Fibroblast of mammary gland (primary cell): ENCODE results near the gene GFI1B.

Experiments used
- DNase-seq: peaks from one replicate; pipeline ENCODE4 v3.0.0-alpha.2; 2010; ENCODE audit warnings: low read depth
- H3K4me3 ChIP-seq: 2 replicates; pipeline ENCODE4 v1.5.1; 2011; ENCODE audit warnings: low read depth, mild to moderate bottlenecking, low read length, moderate library complexity; ENCODE audit not compliant: control insufficient read depth
- CTCF ChIP-seq: conservative IDR thresholded peaks from 2 replicates; pipeline ENCODE4 v1.5.1; 2011; ENCODE audit warnings: low read depth, low read length, inconsistent platforms; ENCODE audit not compliant: control insufficient read depth, insufficient read depth

Gene GFI1B

GRCh38 chr9:132980157-132980556 is 1.7 kb downstream of the GFI1B start:
- H3K4me3 ChIP-seq: no peak overlapping the region
- no peak for TF ChIP-seq CTCF
- DNase-seq: no peak

GRCh38 chr9:132982458-132982857 is 4.0 kb downstream of the GFI1B start:
- no peak for DNase-seq
- no peak overlapping the region for H3K4me3 ChIP-seq
- TF ChIP-seq CTCF: no peak

- no peak for TF ChIP-seq CTCF
- no peak for DNase-seq
- H3K4me3 ChIP-seq: no peak overlapping the region
Measured at GRCh38 chr9:132983491-132984201, 5.2 kb downstream of the GFI1B start.

GRCh38 chr9:132984202-132985070 is 5.9 kb downstream of the GFI1B start:
- DNase-seq: no peak
- TF ChIP-seq CTCF: no peak

GRCh38 chr9:132985071-132985350 is 6.5 kb downstream of the GFI1B start:
- no peak for DNase-seq
- no peak overlapping the region for H3K4me3 ChIP-seq
- no peak for TF ChIP-seq CTCF

More at GRCh38 chr9:132984202-132985070, 5.9 kb downstream of the GFI1B start:
- no peak overlapping the region for H3K4me3 ChIP-seq

GRCh38 chr9:132985489-132985888 is 7.0 kb downstream of the GFI1B start:
- no peak overlapping the region for H3K4me3 ChIP-seq
- no peak for TF ChIP-seq CTCF
- no peak for DNase-seq
